Activated CD8-positive, alpha-beta memory T cell treated with anti-CD3 and anti-CD28 coated beads for 48 hours (primary cell): ENCODE results near the gene HUNK.

Experiments used
- DNase-seq, 3 experiments: peaks; one replicate each; pipeline ENCODE4 v3.0.0-alpha.2; 2020; ENCODE audit warnings: low read depth in 2 of 3, low spot score in 2 of 3

HUNK gene

GRCh38 chr21:31895077-31895835 is 22.4 kb downstream of the HUNK start:
- DNase-seq, result no peak

DNA sequence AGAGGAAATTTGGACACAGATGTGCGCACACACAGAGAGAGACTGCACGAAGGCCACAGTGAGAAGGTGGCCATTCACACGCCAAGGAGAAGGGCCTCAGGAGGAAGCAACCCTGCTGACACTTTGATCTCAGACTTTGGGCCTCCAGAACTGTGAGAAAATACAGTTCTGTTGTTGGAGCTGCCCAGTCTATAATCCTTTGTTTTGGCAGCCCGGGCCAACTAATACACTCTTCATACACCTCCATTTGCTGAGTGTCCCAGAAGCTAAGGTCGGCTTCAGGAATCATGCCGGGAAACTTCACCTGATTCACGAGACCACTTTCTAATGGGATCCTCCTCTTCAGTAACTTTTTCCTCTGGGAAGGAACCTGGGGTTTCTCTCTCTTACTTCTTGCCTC is 23.2 kb downstream of the HUNK start:
- DNase-seq, result no peak

DNA sequence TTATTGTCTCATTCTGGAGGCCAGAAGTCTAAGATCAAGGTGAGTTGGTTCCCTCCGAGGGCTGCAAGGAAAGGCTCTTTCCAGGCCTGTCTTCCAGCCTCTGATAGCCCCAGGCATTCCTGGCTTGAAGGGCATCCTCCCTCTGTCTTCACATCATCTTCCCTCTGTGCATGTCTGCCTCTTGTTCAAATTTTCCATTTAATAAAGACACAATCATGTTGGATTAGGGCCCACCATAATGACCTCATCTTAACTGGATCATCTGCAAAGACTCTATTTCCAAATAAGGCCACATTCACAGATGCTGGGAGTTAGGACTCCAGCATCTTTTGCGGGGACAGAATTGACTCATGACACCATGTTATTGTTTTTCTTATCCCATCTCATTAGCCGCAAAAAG is 24.5 kb downstream of the HUNK start:
- no peak for DNase-seq

GRCh38 chr21:31898933-31899630 is 26.3 kb downstream of the HUNK start:
- DNase-seq, result no peak

- no peak for DNase-seq
Measured at GRCh38 chr21:31900121-31900895, 27.5 kb downstream of the HUNK start.

- no peak for DNase-seq
Measured at GRCh38 chr21:31901315-31901714, 28.5 kb downstream of the HUNK start.

GRCh38 chr21:31902438-31902837 is 29.6 kb downstream of the HUNK start:
- DNase-seq, result no peak

- DNase-seq, result no peak
Measured at GRCh38 chr21:31903896-31904295, 31.1 kb downstream of the HUNK start.

- no peak for DNase-seq
Measured at GRCh38 chr21:31905503-31906451, 33.0 kb downstream of the HUNK start.

DNA sequence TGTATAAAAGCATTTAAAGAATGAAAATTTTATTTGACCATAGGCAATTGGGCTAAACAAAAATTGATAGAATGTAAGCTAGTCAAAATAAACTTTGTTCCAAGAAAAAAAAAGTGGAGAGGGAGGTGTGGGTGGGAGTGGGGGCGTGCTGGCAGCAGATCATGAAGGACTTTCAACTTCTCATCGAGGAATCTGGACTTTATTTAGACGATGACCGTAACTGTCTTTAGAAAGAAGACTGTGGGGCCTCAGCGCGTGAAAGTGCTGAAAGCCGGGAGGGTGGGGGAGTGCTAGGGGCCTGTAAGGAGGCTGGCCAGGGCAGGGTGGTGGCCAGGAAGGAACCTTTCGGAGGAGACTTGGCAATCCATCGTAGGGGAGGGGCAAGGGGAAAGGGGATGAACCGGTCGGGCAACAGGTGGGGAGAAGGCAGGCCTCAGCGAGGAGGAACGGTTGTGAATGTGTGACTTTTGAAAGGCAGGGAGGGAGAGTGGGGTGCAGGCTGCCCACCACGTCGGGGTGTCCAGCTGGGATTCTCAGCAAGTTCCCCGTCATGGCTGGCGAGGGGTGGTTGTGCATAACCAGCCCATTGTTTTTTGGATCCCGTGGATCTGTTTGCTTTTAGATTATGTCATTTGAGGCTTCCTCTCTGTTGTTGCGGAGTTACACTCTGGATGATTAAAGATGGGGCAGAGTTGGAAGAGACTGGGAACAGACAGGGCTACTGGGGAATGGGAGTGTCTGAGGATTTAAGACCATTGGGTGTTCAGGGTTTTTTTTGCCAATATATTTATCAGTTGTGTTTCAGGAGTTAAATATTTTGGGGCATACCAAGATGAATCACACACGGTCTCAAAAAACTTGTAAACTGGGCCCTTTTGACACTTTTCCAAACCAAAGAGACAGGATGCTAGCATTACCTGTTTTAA is 35.5 kb downstream of the HUNK start:
- DNase-seq, result no peak

DNA sequence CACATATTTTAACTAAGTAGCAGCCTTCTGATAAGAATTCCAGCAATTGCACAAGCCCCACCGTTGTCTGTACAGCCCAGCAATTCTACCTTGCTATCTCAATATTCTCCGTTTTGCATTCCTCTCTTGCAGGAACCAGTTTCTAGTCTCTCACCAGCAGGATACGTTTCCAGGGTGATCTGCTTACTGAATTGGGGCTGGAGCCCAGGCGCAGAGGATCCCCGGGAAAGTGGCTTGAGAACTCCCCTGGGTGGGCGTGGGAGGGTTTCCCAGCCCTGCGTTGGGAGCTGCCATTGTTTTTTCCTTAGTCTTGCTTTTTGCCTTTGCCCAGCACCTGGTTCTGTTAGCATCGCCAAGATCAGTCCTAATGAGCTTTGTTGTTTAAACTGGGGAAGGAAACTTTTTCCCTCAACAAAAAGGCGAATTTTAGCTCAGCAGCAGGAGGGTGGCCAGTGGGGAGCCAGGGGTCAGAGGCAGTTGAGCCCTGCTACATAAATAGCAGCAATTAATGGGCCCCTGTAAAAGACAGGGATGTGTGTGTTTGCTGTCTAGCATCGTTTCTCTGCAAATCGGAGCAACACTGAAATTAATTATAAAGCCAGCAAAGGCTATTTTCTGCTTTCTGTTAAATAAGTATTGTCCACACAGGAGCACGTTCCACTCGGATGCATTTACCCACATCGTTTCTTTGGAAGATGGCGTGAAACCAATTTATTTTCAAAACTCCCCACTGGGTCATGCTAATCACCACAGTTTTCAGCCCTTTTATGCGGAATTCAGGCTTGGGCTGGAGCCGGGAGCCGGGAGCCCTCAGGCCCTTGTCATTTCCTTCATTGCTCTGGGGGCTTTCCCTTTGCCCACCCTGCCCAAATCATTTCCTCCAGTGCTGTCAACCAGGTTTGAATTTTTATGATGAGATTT is 36.6 kb downstream of the HUNK start:
- no peak for DNase-seq

DNA sequence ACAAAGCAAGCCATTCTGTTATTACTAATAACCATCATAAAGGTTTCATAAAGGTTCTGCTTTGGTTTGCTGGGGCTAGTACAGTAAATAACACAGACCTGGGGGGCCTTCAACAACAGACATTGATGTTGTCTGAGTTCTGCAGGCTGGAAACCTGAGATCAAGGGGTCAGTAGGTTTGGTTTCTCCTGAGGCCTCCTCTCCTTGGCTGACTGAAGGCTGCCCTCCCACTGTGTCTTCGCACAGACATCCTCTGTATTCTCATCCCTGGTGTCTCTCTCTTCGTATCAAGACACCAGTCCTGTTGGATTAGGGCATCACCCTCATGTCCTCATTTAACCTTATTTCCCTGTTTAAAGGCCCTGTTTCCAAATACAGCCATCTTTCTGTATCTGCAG is 37.3 kb downstream of the HUNK start:
- DNase-seq, result no peak

DNA sequence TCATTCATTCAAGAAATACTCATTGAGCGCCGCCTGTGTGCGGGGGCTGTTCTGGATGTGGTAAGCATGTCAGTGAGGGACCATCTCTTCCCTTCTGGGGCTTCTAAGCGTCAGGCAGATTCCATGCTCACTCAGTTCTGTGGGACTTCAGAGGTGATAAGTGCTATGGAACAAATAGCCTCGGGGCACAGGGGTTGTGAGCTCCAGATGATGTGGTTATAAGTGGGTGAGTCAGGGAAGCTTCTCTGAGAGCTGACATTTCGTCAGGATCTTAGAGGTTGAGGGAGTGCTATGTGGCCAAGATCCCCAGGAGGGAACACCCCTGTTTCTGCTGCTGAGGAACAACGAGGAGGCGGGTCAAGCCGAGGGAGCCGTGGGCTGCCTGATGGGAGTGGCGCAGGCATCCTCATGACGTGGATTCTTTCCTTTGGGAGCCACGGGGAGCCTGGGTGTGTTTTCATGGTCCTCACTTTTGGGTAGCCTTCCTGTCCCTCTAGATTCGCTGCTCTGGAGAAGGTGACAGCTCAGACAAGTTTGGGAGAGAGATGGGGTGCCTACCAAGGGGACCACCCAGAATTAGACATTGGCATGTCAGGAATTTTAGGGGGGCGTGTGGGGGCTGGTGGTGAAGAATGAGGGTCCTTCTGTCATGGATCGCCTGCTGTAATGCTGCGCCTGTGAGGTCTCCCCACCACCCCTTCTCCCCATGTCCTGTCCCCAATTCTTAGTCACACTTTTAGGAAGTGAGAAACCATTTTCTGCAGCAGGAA is 38.5 kb downstream of the HUNK start:
- DNase-seq, result no peak

GRCh38 chr21:31912501-31912900 is 39.7 kb downstream of the HUNK start:
- DNase-seq, result no peak

DNA sequence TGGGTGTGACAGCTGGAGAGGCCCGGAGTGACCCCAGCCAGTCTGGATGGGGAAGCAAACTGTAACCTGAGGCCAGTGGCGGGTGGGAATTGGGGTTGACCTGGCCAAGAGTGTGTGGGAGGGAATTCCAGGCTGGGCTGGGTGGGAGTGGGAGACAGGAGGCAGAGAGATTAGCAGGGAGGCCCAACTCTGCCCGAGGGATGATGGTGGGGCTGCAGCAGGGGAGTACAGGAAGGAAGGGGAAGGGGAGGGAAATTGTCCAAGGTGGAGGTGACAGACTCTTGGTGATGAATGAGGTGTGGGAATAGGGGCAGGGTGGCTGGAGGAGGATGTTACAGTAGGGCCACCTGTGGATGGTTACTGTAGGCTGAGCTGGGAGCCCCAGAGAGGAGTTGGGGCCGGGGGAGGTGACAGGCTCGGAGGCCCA is 40.4 kb downstream of the HUNK start:
- DNase-seq, result no peak

- DNase-seq, result no peak
Measured at GRCh38 chr21:31914472-31914871, 41.7 kb downstream of the HUNK start.

DNA sequence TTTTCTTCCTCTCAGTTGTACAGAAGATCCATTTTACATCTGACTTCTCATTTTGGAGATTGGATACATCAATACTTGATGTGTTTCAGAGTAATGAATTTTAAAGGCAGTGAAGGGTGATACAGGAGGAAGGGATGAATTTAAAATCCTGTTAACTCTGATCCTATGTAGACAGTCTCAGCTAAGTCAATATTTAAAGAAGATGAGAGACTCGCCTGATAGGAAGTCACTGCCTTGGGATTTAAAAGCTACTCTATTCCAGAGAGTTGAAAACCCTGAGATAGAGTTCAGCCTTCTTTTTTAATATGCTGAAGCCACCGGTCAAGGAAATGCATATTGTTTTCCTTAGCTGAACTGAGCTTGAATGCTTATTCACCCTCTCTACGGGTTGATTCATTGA is 42.7 kb downstream of the HUNK start:
- no peak for DNase-seq

- DNase-seq, result no peak
Measured at GRCh38 chr21:31917108-31917507, 44.3 kb downstream of the HUNK start.
